NOMO-1 (cell line): ENCODE data around the gene BTNL2.
A peak's percentile ranks its signal among the peaks of the same experiment; 100 is the strongest.

Experiments used
- DNase-seq, 2 experiments: peaks; one replicate each; lab custom pipeline; 2025; ENCODE audit not compliant: unreplicated experiment in 2 of 2; lab: John Stamatoyannopoulos, UW

BTNL2 gene

DNA sequence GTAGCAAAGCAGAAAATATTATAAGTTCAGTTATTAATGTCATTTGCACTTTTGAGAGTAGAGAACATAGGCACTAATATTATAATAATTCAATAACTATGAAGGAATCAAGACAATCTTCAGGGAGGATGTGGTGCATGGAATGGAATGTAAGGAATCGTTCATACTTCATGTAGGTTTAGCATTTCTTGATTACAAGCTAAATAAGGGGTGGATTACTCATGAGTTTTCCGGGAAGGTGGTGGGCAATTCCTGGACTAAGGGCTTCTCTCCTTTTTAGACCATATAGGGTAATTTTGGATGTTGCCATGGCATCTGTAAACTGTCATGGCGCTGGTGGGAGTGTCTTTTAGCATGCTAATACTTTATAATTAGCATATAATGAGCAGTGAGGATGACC is 9.1 kb upstream of the BTNL2 start:
- DNase-seq: no peak

DNA sequence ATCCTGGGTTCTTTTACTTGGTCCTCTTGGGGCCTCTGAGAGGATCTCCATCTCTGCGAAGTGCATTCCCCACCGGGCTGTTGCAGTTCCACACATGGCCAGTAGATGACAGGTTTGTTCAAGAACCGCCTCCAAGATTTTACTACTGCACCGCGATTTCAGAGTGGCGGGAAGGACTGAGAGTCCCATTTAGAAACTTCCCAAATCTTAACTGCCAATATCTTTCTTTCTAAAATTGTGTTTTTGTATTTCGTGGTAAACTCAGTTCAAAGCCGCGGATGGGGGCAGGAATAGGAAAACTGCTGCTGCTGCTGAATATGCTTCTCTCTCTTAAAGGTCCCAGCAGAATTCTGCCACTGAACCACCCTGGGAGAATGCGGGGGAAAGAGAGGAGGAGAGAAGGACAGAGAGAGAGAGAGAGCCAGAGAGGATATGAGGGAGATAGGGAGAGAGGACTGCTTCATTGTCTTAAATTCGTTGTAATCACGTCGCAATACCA is 8.6 kb upstream of the BTNL2 start:
- DNase-seq: peak; percentile 62 to 68

DNA sequence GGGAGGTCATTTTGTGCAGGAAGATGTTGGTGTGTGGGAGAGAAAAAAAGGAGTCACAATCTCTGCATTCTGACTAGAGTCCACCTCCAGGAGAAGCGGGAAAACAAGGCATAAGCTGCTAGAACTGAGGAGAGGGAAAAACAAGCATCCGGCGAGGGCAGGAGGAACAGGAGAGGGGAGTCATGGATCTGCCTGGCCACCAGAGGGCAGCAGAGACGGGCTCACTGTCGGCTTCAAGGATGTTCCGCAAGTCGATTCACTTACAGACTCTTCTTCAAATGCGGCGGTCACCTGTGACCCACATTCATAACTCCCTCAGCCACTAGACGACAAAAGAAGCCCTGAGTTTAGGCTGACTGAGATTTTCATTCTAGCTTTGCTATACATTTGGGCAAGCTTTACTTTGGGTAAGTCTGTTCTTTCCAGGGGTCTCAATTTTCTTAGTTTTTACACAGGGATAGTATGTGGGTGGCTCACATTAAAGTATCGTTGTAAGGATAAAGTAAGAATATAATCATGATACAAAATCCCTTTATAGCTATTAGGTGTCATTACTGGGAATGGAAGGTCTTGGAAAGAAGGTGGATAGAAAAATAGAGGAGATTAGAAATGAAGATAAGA is 6.6 kb upstream of the BTNL2 start:
- DNase-seq: peak; percentile 69 to 74

DNA sequence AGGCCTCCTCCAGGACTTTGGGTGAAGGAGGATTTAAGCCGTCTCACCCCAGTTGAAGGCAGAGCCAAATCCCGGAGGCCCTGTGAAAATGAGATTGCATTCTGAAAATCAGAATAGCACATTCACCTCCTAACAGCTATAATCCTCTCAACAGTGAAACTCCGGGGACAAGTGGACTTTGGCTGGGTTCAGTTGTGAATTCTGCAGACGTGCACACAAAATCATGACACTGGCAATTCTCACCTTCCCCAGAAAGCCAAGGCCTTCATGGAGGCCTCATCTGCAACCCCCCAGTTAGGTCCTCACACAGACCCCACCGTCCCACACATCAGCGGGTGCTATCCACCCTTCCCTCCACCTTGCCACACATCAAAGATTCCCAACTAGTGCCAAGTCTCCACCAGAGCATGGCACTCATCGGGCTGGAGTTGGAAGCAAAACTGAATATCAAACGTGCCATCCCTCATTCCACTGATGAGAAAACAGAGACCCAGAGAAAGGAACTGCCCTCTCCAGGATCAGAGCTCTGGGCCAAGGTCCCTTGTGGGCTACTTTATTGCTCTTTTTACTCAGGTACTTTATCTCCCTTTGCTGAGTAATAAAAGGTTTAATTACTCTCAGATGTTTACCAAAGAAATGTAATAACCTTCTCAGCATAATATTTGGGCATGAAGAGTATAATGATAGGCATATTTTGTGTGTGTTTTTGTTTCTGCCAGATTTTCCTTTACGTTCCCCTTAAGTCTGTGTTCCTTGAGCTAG is 4.8 kb upstream of the BTNL2 start:
- DNase-seq: no peak

DNA sequence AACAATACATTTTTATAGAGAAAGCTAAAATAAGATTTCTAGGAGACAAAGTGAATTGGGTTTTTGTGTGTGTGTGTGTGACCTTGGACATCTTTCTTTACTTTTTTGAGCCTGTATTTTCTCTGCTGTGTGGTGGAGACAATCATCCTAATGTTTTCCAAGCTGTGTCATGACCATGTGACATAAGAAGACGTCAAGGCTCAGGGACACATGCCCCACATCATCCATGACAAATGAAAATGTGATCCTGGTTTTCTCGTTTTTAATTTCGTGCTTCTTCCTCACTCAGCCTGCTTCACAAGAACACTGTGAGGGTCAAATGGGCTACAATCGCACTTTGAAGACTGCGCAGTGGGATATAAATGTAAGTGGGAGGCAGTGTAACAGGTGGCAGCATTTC is 3.9 kb upstream of the BTNL2 start:
- DNase-seq: no peak

DNA sequence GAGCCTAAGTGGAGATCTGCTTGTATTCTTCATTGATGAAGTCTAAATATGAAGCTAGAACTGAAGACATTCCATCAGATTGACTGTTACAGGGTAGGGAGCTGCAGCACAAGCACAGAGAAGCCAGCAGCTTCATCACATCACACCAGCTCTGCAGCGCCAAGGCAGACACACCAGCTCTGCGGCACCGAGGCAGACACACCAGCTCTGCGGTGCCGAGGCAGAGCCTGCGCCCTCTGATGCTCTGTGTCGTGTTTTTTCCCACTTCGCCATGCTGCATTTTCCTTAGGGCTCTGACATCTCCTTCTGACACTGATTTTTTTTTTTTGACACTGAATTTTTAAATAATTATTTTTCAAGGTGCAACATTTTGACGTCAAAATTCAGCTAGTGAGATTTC is 784 bp downstream of the BTNL2 start:
- DNase-seq: no peak

DNA sequence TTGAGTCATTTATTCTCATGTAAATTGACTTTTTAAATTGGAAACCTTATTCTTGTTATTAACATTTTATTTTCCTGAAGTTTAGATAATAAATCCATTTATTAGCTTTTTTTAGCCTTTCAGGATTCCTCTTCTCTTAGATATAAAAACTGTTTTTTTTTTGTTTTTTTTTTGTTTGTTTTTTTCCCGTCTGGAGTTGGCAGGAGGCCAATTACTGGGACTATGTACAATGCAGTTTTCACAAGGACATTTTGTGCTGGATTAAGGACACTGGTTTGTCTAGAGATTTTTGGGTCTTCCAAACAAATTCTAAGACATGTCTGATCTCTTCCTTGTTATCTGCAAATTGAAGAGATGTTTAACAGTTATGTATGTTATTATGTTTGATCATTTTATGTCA is 1.3 kb downstream of the BTNL2 start:
- no peak for DNase-seq

DNA sequence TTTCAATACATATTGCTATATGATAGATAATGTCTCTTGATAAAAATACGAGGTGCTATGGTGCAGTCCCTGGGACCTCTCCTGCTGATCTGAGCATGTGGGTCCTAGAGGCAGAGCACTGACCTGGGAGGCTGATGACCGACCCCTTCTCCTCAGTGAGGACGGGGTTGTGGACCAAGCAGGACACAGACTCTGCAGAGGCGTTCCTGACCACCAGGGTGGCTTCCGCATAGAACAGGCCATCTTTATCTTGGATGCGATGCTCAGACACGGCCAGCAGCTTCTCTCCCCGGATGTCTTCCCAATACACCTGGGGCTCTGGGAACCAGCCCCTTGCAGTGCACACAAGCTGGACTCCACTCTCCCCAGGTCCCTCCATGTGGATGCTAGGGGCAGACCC is 4.2 kb downstream of the BTNL2 start:
- DNase-seq: no peak

DNA sequence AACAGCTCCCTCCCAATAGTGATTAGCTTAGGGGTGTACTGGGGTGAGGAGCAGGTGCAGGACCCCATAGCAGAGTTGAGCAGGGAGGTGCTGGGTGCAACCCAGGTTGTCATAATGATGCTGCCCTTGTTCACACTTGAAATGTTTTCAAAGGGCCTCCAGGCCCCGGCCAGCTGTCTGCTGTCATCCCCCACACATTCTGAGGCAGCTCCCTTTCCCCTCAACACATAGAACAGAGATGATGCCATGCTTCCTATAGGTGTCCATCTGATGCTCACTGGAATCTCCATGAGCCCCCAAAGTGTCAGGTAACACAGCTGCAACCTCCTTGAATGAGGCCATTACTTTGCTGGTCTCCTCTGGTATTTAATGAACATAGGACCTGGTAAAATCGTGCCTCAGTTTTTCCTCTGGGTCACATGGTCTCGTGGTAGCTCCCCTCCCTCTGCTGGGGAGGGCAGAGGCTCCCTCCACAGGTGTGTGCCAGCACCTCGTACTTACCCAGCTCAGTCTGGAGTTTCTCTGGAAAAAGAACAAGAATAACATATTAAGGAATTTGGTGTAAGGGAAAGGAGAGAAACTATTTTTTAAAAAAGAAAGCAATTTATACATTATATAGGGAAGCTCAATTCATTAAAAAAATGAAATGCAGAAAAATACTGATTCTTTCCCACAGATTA is 5.6 kb downstream of the BTNL2 start:
- DNase-seq: no peak

DNA sequence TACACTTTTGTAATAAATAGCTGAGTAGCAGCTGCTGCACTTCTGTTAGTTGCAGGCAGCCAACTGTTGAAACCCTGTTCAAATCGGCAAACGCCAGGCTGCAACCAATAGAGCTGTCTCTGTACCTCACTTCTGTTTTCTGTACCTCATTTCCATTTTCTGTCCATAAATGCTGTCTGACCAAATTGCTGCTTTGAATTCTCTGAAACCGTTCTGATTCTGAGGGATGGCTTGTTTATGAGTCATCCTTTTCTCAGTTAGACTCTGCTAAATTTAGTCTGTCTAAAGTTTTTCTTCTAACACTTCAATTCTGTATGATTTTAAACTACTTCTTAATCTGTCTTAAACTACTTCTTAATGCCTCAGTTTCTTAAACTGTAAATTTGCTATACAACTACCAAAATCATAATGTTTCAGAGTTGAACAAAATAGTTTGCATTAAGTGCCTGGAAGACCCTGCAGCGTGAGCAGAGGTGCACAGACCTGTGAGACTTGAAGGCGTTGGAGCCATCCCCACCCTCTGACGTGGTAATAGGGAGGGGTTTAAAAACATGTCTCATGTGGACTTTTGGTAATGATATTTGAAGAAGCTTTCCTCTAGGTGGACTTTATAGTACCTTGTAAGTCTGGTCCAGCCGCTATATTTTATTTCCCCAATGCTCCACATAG is 9.6 kb downstream of the BTNL2 start:
- peak; percentile 32 to 63 for DNase-seq

DNA sequence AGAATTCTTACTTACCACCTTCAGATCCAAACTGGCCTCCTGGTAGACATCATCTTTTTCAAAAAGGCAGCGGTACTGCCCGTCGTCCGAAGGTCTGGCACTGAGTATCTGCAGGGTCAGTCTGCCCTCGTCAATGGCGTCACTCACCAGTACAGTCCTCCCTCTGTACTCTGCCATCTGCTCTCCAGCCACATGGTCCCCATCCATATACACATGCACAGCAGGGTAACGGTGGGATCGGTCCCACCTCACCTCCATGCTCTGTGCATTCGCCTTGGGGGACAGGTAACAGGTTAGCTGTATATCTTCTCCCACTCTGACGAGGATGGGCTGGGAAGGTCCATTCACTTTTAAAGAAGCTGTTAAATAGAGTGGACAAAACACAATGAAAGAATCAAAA is 11.0 kb downstream of the BTNL2 start:
- DNase-seq: no peak

DNA sequence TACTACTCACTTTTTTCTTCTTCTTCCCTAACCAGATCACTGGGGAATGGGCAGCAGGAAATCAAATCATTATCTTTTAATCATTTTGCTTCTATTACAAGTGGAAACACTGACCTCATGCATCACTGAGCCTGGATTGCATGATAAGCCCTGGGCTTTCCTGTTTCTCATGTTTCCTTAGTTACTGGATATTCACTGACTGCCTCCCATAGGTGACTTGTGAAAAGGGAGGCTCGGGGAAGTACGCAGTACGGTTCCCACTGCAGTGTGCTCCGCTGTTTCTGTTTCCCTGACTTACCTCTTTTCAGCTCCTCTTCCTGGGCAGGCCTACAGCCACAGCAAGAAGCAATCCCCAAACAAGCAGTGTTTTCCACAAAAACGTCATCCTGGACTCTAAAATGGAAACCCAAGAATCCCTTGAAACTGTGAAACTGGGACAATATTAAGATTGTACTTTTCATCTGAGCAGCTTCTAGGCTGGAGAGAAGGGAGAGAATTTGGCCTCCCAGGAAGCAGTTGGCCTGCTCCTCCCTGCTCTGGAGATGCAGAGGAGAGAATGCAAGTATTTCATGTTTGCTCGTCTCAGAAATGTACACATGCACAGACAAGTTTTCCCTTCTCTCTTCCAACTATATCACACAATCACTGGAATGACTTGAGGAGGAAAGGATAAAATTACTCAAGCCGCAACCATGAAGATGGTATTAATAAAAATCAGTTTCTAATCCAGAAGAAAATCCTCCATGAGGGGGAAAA is 13.1 kb downstream of the BTNL2 start:
- no peak for DNase-seq

DNA sequence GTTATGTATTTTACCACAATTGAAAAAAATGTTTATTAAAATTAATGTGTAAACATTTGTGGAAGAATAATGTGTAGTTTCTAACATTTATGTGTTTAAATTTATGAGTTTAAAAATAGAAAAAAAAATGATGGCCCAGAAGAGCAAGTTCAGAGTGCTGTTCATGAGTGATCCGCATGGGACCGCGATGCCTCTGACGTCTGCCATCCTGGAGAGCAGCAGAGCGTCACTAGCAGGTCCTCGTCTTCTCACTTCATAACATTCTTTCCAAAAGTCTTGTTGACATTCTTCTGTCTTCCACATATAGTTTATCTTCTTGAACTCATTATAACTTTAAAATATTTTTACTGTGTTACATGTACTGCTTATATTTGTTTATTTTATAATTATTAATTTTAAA is 15.5 kb downstream of the BTNL2 start:
- no peak for DNase-seq

DNA sequence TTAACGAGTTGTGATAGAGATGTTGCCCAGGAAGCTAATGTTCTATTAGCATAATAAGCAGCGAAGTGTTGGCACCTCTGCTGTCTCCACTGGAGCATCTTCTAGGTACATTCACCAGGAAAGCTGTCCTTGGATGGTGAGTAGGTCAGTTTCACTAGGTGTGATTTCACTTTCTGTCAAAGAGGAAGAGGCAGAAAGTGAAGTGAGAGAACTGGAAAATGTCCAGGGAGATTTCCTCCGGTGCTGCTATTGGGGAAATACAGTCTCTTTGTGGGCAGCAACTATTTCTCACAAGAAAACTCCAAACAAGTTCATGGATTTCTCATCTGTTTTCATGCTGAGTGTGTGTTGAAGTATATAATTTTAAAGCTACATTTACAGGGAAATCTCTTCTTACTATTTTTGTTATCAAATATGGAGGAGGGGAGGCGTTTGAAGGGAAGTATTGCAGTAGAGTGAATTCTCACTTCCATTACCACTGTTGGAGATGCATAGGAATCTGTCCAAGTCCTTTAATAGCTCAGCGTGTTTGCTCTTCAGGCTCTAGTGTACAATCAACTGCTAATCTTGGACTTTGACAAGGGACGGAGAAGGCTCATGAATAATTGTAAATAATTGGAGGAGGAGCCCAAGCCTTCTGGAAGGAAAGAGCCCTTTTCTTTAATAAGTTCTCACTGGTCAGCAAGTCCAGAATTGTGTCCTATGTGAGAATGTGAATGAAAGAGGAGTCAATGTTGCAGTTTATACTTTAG is 19.2 kb downstream of the BTNL2 start:
- DNase-seq: no peak

DNA sequence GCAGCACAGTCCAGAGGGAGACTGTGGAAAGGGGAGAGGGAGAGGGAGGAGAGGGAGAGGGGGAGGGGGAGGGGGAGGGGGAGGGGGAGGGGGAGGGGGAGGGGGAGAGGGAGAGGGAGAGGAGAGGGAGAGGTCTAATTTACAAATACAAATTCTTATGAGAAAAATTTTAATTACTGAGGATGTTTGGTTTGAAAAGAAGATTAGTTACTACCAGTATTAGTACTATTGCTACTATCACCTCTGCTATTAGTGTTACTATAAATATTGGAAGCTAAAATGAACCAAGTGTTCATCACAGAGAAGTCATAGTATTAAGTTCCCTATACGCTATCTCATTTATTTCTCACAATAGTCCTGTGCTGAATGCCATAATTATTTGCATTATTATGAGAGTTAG is 20.9 kb downstream of the BTNL2 start:
- DNase-seq: no peak

DNA sequence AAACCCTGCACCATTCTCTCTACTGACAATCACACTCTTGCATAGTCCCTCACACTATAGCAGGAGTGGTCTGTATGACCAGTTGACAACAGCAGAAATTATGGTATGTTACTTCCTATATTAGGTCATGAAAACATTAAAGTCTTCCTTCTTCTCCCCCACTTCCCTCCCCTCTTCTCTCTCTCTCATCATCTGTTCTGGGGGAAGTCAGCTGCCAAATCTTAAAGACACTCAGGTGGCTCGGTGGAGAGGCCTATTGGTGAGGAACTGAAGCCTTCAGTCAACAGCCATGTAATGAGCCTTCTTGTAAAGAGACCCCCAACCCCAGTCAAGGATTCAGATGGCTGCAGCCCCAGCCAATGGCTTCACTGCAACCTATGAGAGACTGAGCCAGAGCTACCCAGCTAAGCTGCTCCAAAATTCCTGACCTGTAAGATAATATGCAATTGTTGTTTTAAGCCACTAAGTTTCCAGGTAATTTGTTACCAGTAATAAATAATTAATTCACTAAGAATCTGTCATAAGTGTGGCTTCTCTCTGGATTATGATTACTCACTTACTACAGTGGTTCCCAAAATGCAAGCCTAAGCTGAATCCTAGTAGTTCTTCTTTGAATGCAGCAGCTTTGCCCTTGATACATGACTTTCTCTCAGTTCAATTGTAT is 24.1 kb downstream of the BTNL2 start:
- DNase-seq: peak; percentile 37 to 45

DNA sequence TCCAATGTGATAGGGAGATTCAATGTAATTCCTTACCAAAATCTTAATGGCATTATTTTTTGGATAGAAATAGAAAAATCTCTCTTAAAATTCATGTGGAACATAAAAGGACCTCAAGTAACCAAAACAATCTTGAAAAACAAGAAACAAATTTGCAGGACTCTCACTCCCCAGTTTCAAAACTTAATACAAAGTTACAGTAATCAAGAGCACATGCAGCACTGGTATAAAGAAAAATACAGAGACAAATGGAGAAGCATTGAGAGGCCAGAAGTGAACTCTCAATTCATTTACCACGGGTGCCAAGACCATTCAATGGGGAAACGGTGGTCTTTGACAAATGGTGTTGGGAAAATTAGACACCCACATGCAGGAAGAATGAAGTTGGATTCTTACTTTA is 27.4 kb downstream of the BTNL2 start:
- DNase-seq: no peak

DNA sequence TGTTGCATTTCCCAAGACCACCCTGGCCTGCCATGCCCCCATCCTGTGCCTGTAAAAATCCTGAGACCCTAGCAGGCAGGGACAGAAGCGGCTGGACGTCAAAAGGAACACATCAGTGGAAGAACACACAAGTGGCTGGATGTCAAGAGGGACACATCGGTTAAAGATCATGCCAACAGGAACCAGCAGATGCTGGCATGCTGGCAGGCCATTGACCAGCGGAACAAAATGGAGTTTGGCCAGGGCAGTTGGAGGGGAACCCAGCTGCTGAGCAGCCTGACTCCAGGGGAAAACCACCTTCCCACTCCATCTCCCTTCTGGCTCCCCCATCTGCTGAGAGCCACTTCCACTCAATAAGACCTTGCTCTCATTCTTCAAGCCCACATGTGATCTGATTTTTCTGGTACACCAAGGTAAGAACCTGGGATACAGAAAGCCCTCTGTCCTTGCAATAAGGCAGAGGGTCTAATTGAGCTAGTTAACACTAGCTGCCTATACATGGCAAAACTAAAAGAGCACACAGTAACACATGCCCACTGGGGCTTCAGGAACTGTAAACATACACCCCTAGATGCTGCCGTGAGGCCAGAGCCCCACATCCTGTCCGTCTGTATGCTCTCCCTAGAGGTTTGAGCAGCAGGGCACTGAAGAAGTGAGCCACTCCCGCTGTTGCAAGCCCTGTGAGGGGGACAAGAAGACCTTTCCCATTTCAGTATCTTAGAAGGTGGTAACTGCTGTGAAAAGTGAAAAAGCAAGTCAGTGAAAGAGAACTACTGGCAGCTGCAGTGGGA is 31.0 kb downstream of the BTNL2 start:
- DNase-seq: no peak

DNA sequence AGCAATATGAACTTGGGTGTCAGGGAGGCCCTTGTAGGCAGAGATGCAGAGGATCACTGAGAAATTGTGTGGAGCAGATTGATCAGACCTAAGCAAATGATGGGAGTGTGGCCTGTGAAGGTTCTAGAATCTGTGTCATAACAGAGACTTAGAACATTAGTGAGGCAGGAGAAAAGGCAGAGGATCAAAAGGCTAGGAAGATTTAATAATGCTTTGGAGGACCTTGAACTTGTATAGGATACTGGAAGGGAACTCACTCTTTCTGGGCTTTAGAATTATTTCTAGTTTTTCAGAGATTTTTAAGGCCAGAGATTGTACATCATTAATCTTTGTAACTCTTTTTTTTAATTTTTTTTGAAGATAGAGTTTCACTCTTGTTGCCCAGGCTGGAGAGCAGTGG is 35.2 kb downstream of the BTNL2 start, which contains the start of gene TSBP1:
Gene TSBP1, minus strand, starts transcription at position 101 of the 400 bp plus-strand sequence. CDS start 197 bp downstream, outside the sequence.
- DNase-seq: no peak
